ENCODE data around the gene LYPLA2.

The LYPLA2 gene

DNA sequence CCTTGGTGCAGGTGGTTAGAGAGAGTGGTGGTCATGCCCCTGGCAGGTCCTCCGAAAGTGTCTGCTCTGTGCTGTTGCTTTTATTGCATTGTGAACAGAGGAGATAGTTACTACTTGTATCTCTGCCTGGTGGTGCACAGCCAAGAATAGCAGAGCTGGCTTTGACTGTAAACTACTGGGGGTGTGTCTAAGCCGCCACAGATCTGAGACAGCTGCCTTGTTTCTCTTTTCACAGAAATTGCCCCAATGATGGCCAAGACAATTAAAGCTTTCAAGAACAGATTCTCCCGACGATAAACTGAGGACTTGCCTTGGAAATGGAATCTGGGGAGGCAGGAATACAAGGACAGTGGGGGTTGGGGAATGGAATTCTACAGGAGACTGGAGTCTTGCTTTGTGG lies 31.7 kb upstream of the LYPLA2 start:
- TF ChIP-seq, protein P1, sequence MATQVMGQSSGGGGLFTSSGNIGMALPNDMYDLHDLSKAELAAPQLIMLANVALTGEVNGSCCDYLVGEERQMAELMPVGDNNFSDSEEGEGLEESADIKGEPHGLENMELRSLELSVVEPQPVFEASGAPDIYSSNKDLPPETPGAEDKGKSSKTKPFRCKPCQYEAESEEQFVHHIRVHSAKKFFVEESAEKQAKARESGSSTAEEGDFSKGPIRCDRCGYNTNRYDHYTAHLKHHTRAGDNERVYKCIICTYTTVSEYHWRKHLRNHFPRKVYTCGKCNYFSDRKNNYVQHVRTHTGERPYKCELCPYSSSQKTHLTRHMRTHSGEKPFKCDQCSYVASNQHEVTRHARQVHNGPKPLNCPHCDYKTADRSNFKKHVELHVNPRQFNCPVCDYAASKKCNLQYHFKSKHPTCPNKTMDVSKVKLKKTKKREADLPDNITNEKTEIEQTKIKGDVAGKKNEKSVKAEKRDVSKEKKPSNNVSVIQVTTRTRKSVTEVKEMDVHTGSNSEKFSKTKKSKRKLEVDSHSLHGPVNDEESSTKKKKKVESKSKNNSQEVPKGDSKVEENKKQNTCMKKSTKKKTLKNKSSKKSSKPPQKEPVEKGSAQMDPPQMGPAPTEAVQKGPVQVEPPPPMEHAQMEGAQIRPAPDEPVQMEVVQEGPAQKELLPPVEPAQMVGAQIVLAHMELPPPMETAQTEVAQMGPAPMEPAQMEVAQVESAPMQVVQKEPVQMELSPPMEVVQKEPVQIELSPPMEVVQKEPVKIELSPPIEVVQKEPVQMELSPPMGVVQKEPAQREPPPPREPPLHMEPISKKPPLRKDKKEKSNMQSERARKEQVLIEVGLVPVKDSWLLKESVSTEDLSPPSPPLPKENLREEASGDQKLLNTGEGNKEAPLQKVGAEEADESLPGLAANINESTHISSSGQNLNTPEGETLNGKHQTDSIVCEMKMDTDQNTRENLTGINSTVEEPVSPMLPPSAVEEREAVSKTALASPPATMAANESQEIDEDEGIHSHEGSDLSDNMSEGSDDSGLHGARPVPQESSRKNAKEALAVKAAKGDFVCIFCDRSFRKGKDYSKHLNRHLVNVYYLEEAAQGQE (IDR thresholded peaks at IDR 0.05; ENCODE audit: low read depth) = no peak

DNA sequence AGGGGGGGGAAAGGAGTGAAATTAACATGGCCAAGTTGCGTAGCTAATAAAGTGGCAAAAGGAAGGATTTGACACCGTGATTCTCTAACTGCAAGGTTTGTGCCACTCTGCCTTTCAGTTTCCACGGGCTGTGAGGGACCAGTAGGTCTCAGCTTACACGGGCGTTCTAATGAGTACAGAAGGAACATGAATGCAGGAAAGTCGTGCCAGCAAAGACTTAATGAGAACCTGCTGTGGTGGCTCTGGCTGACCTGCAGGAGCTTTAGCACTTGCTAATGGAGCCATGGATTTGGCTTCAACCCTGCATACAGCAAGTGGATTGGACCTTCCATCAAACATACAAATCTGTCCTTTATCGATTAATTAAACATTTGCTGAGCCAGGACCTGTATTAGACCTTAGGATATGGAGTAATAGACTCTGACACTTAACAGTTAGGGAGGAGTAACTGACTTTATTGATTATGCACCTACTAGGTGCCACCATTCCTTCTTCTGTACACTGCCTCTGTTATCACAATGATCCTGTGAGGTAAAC lies 27.8 kb upstream of the LYPLA2 start:
- TF ChIP-seq TCF12 (IDR thresholded peaks at IDR 0.05; ENCODE audit: low read depth) (no peak), EP300 (IDR thresholded peaks at IDR 0.05; ENCODE audit: borderline replicate concordance) (no peak), RAD21 (IDR thresholded peaks at IDR 0.05; ENCODE audit: low read depth) (no peak), FOXM1 (IDR thresholded peaks at IDR 0.05; ENCODE audit: borderline replicate concordance, low read depth) (no peak), TEAD4 (IDR thresholded peaks at IDR 0.05) (no peak), TAF1 (IDR thresholded peaks at IDR 0.05; ENCODE audit: low read depth) (no peak), EGR1 (IDR thresholded peaks at IDR 0.05) (no peak), CREB1 (IDR thresholded peaks at IDR 0.05; ENCODE audit: low read depth) (no peak), CEBPB (IDR thresholded peaks at IDR 0.05) (no peak), NFIC (IDR thresholded peaks at IDR 0.05) (no peak), YY1 (IDR thresholded peaks at IDR 0.05; ENCODE audit: low read depth) (no peak), ZBTB7A (IDR thresholded peaks at IDR 0.05; ENCODE audit: low read depth) (no peak)
- TF ChIP-seq, protein P2, sequence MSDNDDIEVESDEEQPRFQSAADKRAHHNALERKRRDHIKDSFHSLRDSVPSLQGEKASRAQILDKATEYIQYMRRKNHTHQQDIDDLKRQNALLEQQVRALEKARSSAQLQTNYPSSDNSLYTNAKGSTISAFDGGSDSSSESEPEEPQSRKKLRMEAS (IDR thresholded peaks at IDR 0.05) = no peak
- TF ChIP-seq, protein P1 (IDR thresholded peaks at IDR 0.05; ENCODE audit: low read depth) = no peak
- TF ChIP-seq, protein P3, sequence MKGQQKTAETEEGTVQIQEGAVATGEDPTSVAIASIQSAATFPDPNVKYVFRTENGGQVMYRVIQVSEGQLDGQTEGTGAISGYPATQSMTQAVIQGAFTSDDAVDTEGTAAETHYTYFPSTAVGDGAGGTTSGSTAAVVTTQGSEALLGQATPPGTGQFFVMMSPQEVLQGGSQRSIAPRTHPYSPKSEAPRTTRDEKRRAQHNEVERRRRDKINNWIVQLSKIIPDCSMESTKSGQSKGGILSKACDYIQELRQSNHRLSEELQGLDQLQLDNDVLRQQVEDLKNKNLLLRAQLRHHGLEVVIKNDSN (IDR thresholded peaks at IDR 0.05) = no peak

DNA sequence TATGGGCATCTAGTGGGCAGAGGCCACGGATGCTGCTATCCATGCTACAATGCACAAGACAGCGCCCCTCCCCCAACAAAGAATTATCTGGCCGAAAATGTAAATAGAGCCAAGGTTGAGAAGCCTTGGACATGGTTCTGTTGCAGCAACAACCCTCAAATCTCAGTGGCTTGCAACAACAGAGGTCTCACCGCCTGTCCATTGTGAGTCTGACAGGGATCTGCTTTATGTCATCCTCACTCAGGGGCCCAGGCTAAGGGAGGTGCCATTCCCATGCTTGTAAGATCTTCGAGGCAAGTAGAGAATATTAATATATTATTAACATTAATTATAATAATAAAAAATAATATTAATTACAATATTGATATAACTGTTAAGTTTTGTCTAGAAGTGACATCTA lies 22.2 kb upstream of the LYPLA2 start:
- no peak for TF ChIP-seq RAD21 (IDR thresholded peaks at IDR 0.05; ENCODE audit: low read depth)
- no peak for TF ChIP-seq ZBTB7A (IDR thresholded peaks at IDR 0.05; ENCODE audit: low read depth)
- no peak for TF ChIP-seq CREB1 (IDR thresholded peaks at IDR 0.05; ENCODE audit: low read depth)
- TF ChIP-seq YY1 (IDR thresholded peaks at IDR 0.05; ENCODE audit: low read depth) = no peak
- TF ChIP-seq TAF1 (IDR thresholded peaks at IDR 0.05; ENCODE audit: low read depth) = no peak
- TF ChIP-seq, protein P1 (IDR thresholded peaks at IDR 0.05; ENCODE audit: low read depth) = no peak
- TF ChIP-seq NFIC (IDR thresholded peaks at IDR 0.05) = no peak
- TF ChIP-seq CEBPB (IDR thresholded peaks at IDR 0.05) = no peak
- TF ChIP-seq, protein P3 (IDR thresholded peaks at IDR 0.05) = no peak
- TF ChIP-seq TCF12 (IDR thresholded peaks at IDR 0.05; ENCODE audit: low read depth) = no peak
- no peak for TF ChIP-seq EP300 (IDR thresholded peaks at IDR 0.05; ENCODE audit: borderline replicate concordance)
- TF ChIP-seq EGR1 (IDR thresholded peaks at IDR 0.05) = no peak
- TF ChIP-seq FOXM1 (IDR thresholded peaks at IDR 0.05; ENCODE audit: borderline replicate concordance, low read depth) = no peak
- TF ChIP-seq TEAD4 (IDR thresholded peaks at IDR 0.05) = no peak

DNA sequence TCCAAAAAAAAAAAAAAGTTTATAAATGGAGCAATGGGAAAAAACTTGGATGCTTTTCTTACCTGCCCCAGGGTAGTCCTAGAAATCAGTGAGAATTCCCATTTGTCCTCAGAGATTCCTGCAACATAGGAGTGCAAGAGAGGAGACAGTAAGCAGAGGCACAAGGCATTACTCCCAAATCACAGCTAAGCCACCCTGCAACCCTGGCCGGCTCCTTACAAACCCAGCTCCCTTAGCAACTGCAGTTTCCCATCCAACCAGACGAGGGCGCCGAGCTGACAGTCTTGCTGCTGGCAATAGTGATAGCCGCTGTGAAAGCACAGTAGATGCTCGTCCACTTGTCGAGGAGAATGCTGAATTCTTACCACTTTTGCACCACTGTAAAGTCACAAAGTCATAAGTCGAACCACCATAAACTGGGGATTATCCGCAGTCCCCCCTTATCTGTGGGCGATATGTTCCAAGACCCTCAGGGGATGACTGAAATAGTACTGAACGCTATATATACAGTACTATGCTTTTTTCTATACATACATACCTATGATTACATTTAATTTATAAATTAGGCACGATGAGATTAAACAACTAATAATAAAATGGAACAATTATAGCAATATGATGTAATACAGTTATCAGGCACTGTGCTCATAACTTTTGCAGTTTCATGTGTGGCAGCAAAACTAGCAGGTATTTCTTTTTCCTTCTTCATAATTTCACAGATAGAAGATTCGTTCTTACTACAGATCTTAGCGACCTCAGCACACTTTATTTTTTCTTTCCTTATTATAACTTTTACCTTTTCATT lies 18.7 kb upstream of the LYPLA2 start:
- peak; percentile 84 for TF ChIP-seq RAD21 (IDR thresholded peaks at IDR 0.05; ENCODE audit: low read depth)
- no peak for TF ChIP-seq CREB1 (IDR thresholded peaks at IDR 0.05; ENCODE audit: low read depth)

DNA sequence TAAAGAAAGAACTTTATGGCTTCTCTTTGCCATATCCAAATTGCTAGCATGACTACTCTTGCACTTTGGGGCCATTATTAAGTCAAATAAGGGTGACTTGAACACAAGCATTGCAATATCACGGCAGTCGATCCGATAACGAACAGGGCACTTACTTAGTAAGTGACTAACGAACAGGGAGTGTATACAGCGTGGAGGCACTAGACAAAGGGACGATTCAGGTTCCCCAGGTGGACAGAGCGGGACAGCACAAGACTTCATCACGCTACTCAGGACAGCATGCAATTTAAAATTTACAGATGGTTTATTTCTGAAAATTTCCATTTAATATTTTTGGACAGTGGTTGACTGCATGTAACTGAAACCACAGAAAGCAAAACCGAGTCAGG lies 18.1 kb upstream of the LYPLA2 start:
- TF ChIP-seq RAD21 (IDR thresholded peaks at IDR 0.05; ENCODE audit: low read depth) (no peak), ZBTB7A (IDR thresholded peaks at IDR 0.05; ENCODE audit: low read depth) (no peak), TCF12 (IDR thresholded peaks at IDR 0.05; ENCODE audit: low read depth) (no peak), EP300 (IDR thresholded peaks at IDR 0.05; ENCODE audit: borderline replicate concordance) (no peak), EGR1 (IDR thresholded peaks at IDR 0.05) (no peak)
- TF ChIP-seq, protein P3 (IDR thresholded peaks at IDR 0.05) = no peak
- TF ChIP-seq, protein P2 (IDR thresholded peaks at IDR 0.05) = no peak

Measured in Ishikawa (cell line).